Loucy (cell line): ENCODE results near the gene ZNF581.

Source experiments
- H2AFZ ChIP-seq: fragments of 200-600 bp; sonication (generic); 2 replicates; pipeline ENCODE4 v1.6.0; 2016; ENCODE audit warnings: antibody characterized with exemption, mild to moderate bottlenecking, low read length, moderate library complexity
- H3F3A ChIP-seq: fragments of 200-600 bp; 2 replicates; pipeline ENCODE4 v1.6.0; 2016; ENCODE audit warnings: antibody characterized with exemption, low read depth, mild to moderate bottlenecking
- H3K27me3 ChIP-seq: fragments of 200-600 bp; sonication (generic); 2 replicates; pipeline ENCODE4 v1.6.1; 2014; ENCODE audit warnings: low read length, mild to moderate bottlenecking; ENCODE audit not compliant: insufficient read depth, poor library complexity, severe bottlenecking
- H3K36me3 ChIP-seq: fragments of 200-600 bp; sonication (generic); 2 replicates; pipeline ENCODE4 v1.6.1; 2016; ENCODE audit warnings: low read length; ENCODE audit not compliant: insufficient read depth
- H3K4me1 ChIP-seq: fragments of 200-600 bp; sonication (generic); 2 replicates; pipeline ENCODE4 v1.5.1; 2014; ENCODE audit warnings: low read length, mild to moderate bottlenecking; ENCODE audit not compliant: insufficient read depth, poor library complexity, severe bottlenecking
- H3K4me2 ChIP-seq: fragments of 200-600 bp; sonication (generic); 2 replicates; pipeline ENCODE4 v1.6.0; 2014; ENCODE audit warnings: antibody characterized with exemption, low read length, low read depth, mild to moderate bottlenecking; ENCODE audit not compliant: poor library complexity, severe bottlenecking
- H3K4me3 ChIP-seq: fragments of 200-600 bp; sonication (generic); 2 replicates; pipeline ENCODE4 v1.5.1; 2014; ENCODE audit warnings: low read length, mild to moderate bottlenecking, mixed read lengths; ENCODE audit not compliant: poor library complexity, severe bottlenecking
- H3K79me2 ChIP-seq: fragments of 200-600 bp; sonication (generic); 2 replicates; pipeline ENCODE4 v1.6.1; 2014; ENCODE audit warnings: low read length; ENCODE audit not compliant: insufficient read depth
- H3K9ac ChIP-seq: fragments of 200-600 bp; sonication (generic); 2 replicates; pipeline ENCODE4 v1.6.0; 2014; ENCODE audit warnings: mild to moderate bottlenecking, low read depth, low read length, moderate library complexity; ENCODE audit not compliant: poor library complexity, severe bottlenecking
- H3K9me2 ChIP-seq: fragments of 200-600 bp; sonication (generic); replicated peaks from 2 replicates; pipeline ENCODE4 v1.6.1; 2016; ENCODE audit warnings: low read depth, low read length, mixed read lengths
- H3K9me3 ChIP-seq: fragments of 200-600 bp; sonication (generic); 2 replicates; pipeline ENCODE4 v1.6.1; 2014; ENCODE audit warnings: mild to moderate bottlenecking, antibody characterized with exemption, low read length, low read depth; ENCODE audit not compliant: insufficient read depth
- H4K20me1 ChIP-seq: fragments of 200-600 bp; sonication (generic); 2 replicates; pipeline ENCODE4 v1.6.0; 2014; ENCODE audit warnings: antibody characterized with exemption, low read length, mild to moderate bottlenecking; ENCODE audit not compliant: insufficient read depth, poor library complexity, severe bottlenecking
- CTCF ChIP-seq: fragments of 200-600 bp; sonication (generic); conservative IDR thresholded peaks from 2 replicates; pipeline ENCODE4 v1.5.1; 2014; ENCODE audit warnings: mild to moderate bottlenecking, antibody characterized with exemption, low read length
- EZH2phosphoT487 ChIP-seq: fragments of 200-600 bp; IDR thresholded peaks from 2 replicates; pipeline ENCODE4 v1.6.1; 2018; ENCODE audit warnings: antibody characterized with exemption, mild to moderate bottlenecking, moderate library complexity, borderline replicate concordance

Gene ZNF581

GRCh38 chr19:55670280-55671053 lies 27.0 kb downstream of the ZNF581 start:
- Histone ChIP-seq H3K9me2 (no peaks in the 10 kb centered on the region), H3K4me1 (no peaks in the 10 kb centered on the region), H2AFZ (no peak overlapping the region), H3F3A (peaks cover 5% of the 10 kb centered on the region; the same call in 1 of the 2 replicates), H3K79me2 (peaks cover 88% of the 10 kb centered on the region), H3K4me2 (no peak overlapping the region), H3K9ac (no peak overlapping the region), H3K27me3 (no peaks in the 10 kb centered on the region), H3K4me3 (no peak overlapping the region), H3K9me3 (no peaks in the 10 kb centered on the region), H4K20me1 (peaks cover 92% of the 10 kb centered on the region), H3K36me3 (peaks cover 86% of the 10 kb centered on the region)
- TF ChIP-seq EZH2phosphoT487: no peak
- TF ChIP-seq CTCF: no peak

- peaks cover 89% of the 10 kb centered on the region for H3K79me2 ChIP-seq
- peaks cover 92% of the 10 kb centered on the region for H4K20me1 ChIP-seq
Observed at GRCh38 chr19:55671054-55671378, 27.6 kb downstream of the ZNF581 start.

GRCh38 chr19:55672418-55672817 lies 29.0 kb downstream of the ZNF581 start:
- H3K79me2 ChIP-seq: peaks cover 89% of the 10 kb centered on the region
- peaks cover 86% of the 10 kb centered on the region for H3K36me3 ChIP-seq
- H3K4me2 ChIP-seq: no peak overlapping the region
- H4K20me1 ChIP-seq: peaks cover 86% of the 10 kb centered on the region
- no peaks in the 10 kb centered on the region for H3K9me3 ChIP-seq
- peaks cover 4% of the 10 kb centered on the region for H3K4me1 ChIP-seq
- H3K27me3 ChIP-seq: no peaks in the 10 kb centered on the region
- H3K9me2 ChIP-seq: no peaks in the 10 kb centered on the region
- no peak overlapping the region for H2AFZ ChIP-seq
- no peak overlapping the region for H3K4me3 ChIP-seq
- no peak overlapping the region for H3K9ac ChIP-seq
- peaks cover 5% of the 10 kb centered on the region; the same call in 1 of the 2 replicates for H3F3A ChIP-seq
- TF ChIP-seq EZH2phosphoT487: no peak
- TF ChIP-seq CTCF: no peak

More at GRCh38 chr19:55671054-55671378, 27.6 kb downstream of the ZNF581 start:
- Histone ChIP-seq H3K4me2 (no peak overlapping the region), H3K9me3 (no peaks in the 10 kb centered on the region), H3F3A (peaks cover 5% of the 10 kb centered on the region; the same call in 1 of the 2 replicates), H2AFZ (no peak overlapping the region), H3K36me3 (peaks cover 87% of the 10 kb centered on the region), H3K4me3 (no peak overlapping the region), H3K4me1 (no peaks in the 10 kb centered on the region), H3K9me2 (no peaks in the 10 kb centered on the region), H3K9ac (no peak overlapping the region), H3K27me3 (no peaks in the 10 kb centered on the region)
- TF ChIP-seq EZH2phosphoT487: no peak
